GM18951 (cell line): ENCODE data around the gene RERE.

Experiments
- POLR2A ChIP-seq: IDR thresholded peaks from 4 replicates; pipeline ENCODE4 v1.6.1; 2011; ENCODE audit warnings: mild to moderate bottlenecking; ENCODE audit not compliant: insufficient read length, insufficient read depth; ENCODE audit errors: extremely low read depth
- in situ Hi-C: fragments of 300-500 bp; cut with MboI; formaldehyde crosslinking; loops from one replicate; pipeline ENCODE4 v1.12.0; 2022; ENCODE audit warnings: low sequenced_read_pairs, mixed read lengths, inconsistent platforms; ENCODE audit not compliant: unreplicated experiment

RERE gene

GRCh38 chr1:8782001-8782620, 35.3 kb downstream of the RERE start:
- no peak for TF ChIP-seq POLR2A
- in situ Hi-C loops = no loop called here

DNA sequence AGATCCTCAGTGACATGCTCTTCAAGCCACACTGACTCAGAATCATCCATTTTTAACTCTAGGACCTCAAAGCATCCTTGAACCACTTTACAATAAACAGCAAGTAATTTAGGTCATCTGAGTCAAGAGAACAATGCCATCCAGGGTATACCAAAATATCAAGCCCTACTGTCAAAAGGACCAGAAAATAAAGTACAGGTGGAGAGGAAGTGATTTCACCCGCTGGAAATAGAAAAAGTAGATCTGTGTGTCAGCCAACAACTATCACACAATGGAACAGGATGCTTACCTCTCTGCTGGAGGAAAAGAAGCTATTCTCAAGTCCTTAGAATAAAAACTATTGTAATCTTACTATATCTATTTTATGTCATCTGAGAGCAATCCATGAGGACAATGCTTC, 37.0 kb downstream of the RERE start:
- TF ChIP-seq POLR2A = no peak
- in situ Hi-C loops = no loop called here

DNA sequence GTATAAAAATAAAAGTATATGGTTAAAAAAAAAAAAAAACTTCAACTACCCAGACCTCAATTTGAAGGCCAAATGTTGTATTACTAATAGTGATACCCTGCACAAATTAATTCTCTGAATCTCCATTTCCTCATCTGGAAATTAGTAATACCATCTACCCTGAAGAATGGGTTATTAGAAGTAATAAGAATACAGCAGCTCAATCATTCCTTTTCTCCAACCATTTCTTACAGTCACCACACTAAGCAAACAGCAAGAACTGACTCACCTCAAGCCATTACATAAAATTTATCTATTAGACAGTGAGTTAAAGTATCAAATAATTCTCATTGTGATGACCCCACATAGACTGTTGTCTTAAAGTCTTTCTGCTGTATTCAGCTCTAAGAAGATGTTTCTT, 39.6 kb downstream of the RERE start:
- TF ChIP-seq POLR2A = no peak
- in situ Hi-C loops = no loop called here

- no peak for TF ChIP-seq POLR2A
- in situ Hi-C loops = no loop called here
Observed at GRCh38 chr1:8776104-8776503, 41.3 kb downstream of the RERE start.

DNA sequence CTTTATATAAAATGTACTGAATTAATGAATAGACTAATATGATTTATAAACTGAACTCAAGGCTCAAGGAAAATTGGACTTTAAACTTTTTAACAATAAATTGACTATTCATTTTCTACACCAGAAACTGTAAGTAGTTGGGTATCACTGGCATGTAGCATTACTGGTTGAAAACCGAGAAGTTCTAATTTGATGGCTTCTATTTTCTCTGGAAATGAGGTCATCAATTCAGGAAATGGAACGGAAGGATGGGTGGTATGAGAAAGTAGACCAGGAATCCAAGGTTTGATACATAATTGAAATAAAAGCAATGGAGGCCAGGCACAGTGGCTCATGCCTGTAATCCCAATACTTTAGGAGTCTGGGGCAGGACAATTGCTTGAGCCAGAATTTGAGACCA, 50.4 kb downstream of the RERE start:
- in situ Hi-C loops = no loop called here
- TF ChIP-seq POLR2A = no peak

- in situ Hi-C loops = no loop called here
- no peak for TF ChIP-seq POLR2A
Observed at GRCh38 chr1:8765198-8765597, 52.2 kb downstream of the RERE start.

DNA sequence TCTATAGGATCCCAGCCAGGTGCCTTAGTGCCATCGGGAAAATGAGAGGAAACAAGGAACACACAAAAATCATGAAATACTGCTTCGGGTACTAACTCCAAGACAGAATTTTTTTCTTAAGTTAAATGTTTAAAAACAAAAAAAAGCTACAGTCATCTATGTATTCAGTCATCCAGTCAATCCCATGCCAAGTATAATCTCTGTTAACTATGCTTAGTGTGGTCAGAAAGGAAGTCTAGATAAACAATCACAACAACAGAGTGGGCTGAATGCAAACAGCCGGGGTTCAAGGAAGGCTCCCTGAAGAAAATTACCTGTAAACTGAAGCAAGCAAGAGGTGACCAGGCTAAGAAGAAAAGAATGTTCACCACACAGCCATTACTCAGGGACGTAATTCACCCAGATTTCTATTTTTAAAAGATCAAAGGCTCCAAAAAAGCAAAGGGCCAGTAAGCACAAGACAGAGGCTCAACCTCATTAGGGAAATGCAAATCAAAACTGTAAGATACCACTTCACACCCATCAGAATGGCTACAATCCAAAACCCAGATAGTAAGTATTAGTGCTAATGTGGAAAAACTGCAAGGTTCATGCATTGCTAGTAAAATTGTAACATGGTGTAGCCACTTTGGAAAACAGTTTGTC, 53.0 kb downstream of the RERE start:
- no peak for TF ChIP-seq POLR2A

GRCh38 chr1:8763888-8764287, 53.6 kb downstream of the RERE start:
- no peak for TF ChIP-seq POLR2A
- in situ Hi-C loops = no loop called here

More for the DNA sequence above, 53.0 kb downstream of the RERE start:
- in situ Hi-C loops = no loop called here

DNA sequence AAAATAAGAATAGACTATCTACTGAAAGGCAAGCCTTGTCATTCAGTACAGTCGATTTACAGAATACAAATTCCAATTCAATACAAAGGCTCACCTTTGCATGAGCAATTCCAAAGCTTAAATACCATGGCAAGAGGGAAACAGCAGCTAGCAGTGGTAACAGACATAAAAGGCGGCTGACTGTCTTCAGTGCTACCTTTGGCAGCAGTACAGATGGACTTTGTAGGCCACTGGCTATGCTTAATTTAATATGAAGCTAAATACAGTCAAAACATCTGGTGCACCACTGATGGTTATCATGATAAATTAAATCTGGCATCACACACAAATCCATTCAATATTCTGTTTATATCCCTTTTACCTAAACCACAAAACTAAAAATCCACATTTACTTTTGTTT, 62.4 kb downstream of the RERE start:
- no peak for TF ChIP-seq POLR2A
- in situ Hi-C loops = no loop called here

- in situ Hi-C loops = no loop called here
- no peak for TF ChIP-seq POLR2A
Observed at GRCh38 chr1:8754247-8754650, 63.2 kb downstream of the RERE start.

DNA sequence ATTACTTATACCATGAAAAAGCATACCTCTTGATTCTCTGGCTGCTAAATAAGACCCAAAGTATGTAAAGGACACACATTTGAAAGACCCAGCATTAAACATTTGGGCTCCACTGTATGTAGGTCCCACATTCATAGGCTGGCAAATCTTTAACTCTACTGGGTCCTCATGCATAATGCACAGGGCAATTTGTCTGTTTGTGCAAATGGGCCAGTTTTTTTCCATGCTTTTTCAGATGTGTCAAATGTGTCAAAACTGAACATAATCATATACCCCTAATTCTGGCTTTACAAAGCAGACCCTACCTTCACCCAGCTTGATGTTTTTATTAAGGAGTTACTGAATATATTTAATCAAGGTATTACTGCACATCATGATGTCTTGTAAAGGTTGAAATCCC, 63.7 kb downstream of the RERE start:
- TF ChIP-seq POLR2A = no peak
- in situ Hi-C loops = no loop called here

- no peak for TF ChIP-seq POLR2A
- in situ Hi-C loops = no loop called here
Observed at GRCh38 chr1:8752921-8753713, 64.3 kb downstream of the RERE start.

GRCh38 chr1:8752411-8752810, 65.0 kb downstream of the RERE start:
- TF ChIP-seq POLR2A = no peak

GRCh38 chr1:8751984-8752383, 65.5 kb downstream of the RERE start:
- in situ Hi-C loops = no loop called here
- no peak for TF ChIP-seq POLR2A

More at GRCh38 chr1:8752411-8752810, 65.0 kb downstream of the RERE start:
- in situ Hi-C loops = no loop called here
